ENCODE measurements around the gene SLC44A5.
"Not testable (repeated sequence)": the region's sequence is repeated elsewhere in the genome, so short reads cannot be mapped to it uniquely, and the experiment has no call there.

SLC44A5 gene

GRCh38 chr1:75354267-75354666 is 256.6 kb downstream of the SLC44A5 start:
- not testable (repeated sequence) for DNase-seq

DNA sequence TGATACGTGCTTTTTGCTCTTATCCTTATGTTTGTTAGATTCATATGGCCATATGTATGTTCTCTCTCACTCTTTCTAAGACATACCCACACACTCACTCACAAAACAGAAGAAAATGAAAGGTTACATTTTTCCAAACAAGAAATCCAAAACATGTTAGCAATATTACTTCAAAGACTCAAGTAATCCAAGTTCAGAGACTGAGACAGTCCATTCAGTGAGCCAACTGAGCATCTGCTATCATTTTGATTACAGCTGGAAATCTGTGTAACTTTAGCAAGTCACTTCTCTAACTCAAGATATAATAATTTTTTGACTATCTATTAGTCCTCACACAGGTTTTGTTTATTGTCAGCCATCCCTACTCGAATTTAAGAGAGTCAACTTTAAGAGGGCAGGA is 257.9 kb downstream of the SLC44A5 start:
- DNase-seq = no peak

DNA sequence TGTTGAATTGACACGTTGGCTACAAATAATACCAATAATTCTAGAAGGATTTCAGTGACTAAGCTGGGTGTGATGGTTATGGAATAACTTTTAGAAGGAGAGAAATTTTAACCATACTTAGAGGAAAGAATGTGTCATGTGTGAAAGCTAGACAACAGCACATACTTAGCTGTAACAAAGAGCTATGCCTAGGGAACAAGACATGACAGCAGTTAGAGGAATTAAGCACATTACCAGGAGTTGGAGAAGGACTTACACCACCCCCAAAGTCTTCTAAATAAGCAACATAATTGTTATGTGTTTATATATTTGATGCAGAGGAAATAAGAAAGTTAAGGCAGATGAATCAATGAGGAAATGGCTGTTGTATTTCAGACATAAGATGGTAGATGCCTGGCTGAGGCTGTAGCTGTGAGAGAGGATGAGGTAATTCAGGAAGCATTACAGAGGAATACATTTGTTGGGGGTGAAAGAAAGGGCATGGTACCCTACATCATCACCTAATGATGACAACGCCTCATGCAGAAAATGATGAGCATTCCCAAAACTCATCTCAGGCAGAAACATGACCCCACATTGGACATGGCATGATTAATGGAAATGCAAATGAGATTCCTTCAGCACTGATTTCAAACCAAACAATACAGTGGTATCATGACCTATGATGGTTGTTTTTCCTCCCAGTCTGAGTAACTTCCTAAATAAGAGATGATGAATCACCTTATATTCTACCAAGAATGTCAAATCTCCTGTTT is 265.2 kb downstream of the SLC44A5 start:
- no peak for DNase-seq

DNA sequence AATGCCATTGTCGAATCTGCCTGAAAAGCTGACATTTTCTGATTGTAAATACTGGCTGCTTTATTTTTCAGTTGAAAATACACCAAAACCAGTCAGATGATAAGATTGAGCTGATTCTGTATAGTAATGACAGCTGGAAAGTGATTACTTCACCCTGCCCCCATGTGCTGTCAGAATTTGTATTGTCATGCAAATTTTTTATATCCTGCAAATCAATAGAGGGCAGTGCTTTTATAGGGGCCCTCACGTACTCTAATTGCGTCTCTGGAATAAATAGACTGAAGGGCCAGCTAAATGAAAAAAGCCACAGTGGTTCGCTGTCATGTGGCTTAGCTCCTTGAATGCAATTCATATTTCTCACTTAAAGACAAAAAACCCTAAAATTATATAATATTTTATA is 268.1 kb downstream of the SLC44A5 start:
- DNase-seq = no peak

DNA sequence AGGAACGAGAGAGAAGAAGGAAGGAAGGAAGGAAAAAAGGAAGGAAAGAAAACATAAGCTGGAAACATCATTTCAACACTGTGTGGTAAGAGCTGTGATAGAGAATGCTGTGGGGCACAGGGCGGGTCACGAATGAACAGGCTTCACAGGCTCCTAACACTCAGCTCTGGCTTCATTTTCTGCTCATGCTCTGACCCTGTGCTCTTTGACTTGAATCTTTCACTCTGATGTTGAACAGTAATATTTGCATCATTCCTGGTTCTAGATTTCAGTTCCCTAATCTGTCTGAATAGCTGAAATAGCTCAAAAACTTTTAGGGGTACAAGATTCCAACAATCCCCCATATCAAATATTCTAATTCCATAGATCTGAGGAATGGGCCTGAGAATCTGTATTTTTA is 269.4 kb downstream of the SLC44A5 start:
- DNase-seq = no peak

- DNase-seq = no peak
These were observed 272.1 kb downstream of the SLC44A5 start for GRCh38 chr1:75338616-75339483.

DNA sequence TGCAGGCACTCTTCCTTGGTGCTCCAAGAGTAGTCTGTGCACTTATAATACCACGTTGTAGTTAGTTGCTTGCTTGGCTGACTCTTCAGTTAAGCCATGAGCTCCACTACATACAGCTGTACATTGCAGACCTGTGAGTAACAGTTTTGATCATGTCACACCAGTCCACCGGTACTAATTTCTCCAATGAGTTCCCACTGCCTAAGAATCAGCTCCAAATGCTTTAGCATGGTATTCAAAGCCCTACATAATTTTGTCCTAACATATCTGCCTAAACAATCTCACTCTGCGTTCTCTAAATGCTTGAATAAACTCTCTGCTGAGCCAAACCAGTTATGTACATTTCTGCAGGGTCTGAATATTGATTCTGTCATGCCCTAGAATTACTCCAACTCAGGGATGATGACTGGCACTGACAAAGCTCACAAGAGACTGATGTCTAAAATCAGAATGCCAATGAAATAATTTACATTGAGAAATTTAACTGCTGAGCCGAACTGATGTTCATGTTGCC is 276.0 kb downstream of the SLC44A5 start:
- DNase-seq = no peak

DNA sequence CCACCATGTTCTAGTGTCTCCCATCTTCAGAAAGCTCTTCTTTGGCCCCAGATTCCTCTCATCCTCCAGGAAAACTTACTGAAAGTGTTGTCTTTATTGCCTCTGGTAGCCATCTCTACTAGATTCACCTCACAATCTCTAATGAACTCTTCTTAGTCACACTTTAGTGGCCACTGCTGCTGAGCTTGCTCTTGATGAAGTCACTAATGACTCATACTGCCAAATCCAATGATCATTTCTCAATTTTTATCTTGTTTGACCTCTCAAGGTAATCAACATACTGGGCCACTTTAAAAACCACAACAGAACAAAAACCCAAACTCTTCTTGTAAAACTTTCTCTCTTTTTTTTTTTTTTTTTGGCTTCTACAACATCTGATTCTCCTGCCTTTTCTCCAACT is 280.3 kb downstream of the SLC44A5 start:
- no peak for DNase-seq

- no peak for DNase-seq
These were observed 282.2 kb downstream of the SLC44A5 start for GRCh38 chr1:75328691-75329090.

DNA sequence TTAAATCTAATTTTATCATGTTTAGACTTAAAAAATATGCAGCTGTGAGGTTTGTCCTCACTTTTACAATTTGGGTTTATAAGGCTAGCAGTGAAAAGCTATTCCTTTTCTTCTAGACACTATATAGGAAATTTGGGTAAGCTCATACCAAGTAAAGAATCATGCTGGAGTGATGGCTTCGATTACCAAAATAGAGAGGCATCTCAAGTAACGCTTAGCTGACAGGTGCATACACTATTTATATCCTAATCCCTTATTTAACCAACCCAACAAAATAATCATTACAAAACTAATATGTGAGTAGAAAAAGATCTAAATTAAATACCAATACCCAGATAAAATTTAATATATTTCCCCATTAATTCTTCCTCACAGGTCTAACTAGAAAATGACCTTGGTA is 283.5 kb downstream of the SLC44A5 start:
- no peak for DNase-seq

DNA sequence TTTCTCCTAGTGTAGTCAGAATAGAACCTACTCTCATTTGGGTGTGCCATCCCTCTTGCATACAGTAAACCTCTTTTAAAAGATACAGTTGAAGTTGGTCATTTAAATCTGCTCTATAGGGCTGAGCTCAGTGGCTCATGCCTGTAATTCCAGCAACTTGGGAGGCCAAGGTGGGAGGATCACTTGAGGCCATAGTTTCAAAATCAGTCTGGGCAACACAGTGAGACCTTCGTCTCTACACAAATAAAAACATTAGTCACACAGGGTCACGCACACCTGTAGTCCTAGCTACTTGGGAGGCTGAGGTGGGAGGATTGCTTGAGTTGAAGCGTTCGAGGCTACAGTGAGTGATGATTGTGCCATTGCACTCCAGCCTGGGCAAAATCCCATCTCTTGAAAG is 292.9 kb downstream of the SLC44A5 start:
- DNase-seq = no peak

DNA sequence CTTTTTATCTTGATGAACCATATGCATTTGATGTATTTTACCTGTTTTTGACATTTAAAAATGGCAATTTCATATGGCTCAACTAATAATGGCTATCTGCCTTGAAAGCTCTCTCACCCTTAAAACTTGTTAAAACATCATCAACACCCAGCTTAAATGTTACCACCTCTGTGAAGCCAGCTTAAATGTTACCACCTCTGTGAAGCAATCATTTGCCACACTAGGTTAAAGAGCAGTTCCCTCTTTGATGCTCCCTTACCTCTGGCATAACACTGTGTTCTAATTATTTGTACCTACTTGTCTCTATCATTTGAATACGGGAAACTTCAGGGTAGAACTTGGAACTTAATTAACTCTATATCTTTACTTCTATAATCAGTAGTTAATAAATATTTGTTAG is 294.7 kb downstream of the SLC44A5 start:
- no peak for DNase-seq

- no peak for DNase-seq
These were observed 298.3 kb downstream of the SLC44A5 start for GRCh38 chr1:75312620-75313019.

- DNase-seq = no peak
These were observed 300.8 kb downstream of the SLC44A5 start for GRCh38 chr1:75310067-75310466.

DNA sequence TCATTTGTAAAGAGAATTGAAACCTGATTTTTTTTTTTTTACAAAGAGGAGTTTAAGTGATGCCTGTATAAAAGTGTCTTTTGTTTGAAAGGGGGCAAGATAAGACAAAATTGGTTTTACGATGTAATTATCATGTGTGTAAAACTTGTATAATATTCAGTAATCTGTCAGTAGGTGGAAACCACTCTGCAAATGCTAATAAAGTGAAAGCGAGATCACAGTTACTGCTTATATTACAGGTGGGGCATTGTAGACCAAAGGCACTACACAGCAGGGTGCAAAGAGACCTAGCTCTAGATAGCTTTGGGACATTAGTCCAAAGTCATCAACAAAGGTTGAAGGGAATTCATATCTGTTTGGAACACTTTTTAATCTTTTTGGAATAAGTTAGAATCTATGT is 302.5 kb downstream of the SLC44A5 start:
- no peak for DNase-seq

GRCh38 chr1:75305061-75305460 is 305.9 kb downstream of the SLC44A5 start:
- no peak for DNase-seq

GRCh38 chr1:75293270-75293669 is 317.6 kb downstream of the SLC44A5 start:
- DNase-seq = no peak

- DNase-seq = no peak
These were observed 318.9 kb downstream of the SLC44A5 start for GRCh38 chr1:75292013-75292412.

- no peak for DNase-seq
These were observed 334.5 kb downstream of the SLC44A5 start for GRCh38 chr1:75276385-75276784.

DNA sequence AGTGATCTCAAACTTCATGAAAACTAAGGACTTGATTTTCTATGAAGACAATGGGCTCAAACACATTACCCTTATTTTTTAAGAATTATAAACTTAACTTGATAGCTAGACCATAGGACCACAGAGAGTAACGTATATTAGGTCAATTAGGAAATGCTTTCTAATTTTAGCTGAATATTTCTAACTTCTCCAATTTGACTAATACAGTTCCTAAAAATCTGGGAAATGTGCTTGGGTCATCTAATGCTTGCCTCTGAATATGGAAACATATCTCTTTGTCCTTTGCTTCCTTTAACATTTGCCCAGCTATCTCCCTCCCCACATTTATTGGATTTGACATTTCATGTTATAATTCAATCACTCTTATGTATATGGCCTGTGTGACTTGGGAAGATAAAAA is 335.3 kb downstream of the SLC44A5 start:
- DNase-seq = no peak

- no peak for DNase-seq
These were observed 335.9 kb downstream of the SLC44A5 start for GRCh38 chr1:75274920-75275506.

DNA sequence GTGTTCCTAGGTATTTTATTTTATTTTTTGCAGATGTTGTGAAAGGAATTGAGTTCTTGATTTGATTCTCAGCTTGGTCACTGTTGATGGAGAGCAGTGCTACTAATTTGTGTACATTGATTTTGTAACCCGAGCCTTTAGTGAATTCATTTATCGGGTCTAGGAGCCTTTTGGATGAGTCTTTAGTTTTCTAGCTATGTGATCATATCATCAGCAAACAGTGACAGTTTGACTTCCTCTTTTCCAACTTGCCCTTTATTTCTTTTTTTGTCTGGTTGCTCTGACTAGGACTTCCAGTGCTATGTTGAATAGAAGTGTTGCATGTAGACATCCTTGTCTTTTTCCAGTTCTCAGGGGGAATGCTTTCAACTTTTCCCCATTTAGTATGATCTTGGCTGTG is 337.8 kb downstream of the SLC44A5 start:
- no peak for DNase-seq

DNA sequence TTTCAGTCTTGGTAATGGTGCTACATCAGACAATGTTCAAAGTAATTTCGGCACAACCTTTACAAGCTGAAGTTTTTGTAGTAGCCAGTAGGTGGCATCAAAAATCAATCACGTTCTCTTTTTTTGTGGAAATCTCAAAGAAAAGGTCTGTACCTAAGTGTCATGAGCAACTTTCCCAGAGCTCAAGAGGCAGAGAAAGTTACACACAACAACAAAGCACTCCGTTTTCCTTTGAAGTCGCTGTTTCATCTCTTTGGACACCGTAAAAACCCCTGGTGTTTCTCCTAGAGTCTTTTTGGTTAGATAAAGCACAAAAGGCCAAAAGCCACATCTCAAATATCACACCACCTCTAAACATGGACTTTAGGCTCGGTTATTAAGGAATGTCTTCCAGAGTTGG is 345.1 kb downstream of the SLC44A5 start:
- no peak for DNase-seq

DNA sequence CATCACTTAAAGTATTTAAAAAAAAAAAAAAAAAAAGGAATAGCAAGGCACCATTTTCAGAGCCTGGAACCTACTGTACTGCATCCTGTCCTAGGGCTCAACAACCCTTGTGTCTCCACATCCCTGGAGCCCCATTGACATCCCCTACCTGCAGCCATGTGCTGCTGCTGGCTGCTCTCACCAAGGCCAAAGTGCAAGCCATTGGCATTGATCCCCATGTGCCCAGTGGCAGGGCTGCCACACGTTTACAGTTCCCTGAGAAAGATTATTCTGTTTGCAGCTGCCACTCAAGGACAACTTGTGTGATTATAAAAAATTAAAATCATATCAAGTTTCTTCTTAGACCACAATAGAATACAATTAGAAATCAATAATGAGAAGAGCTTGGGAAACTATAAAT is 346.8 kb downstream of the SLC44A5 start:
- no peak for DNase-seq
